Heart left ventricle (tissue), 16 donors: ENCODE data around the gene FA2H. TPM values are rescaled to one million over a fixed set of nuclear protein-coding genes. Genes with fewer than 3 reads are reported as not detected.

ENCODE experiments used
- ATAC-seq, 4 donors: fragments of 200-7000 bp; cut with Tn5 transposase; one replicate each; pipeline ENCODE4 v1.9.1; 2020 to 2022; ENCODE audit warnings: moderate library complexity in 4 of 4, mild to moderate bottlenecking in 3 of 4, moderate number of reproducible peaks in 1 of 4
- DNase-seq, 5 donors: peaks; one replicate each; pipeline ENCODE4 v3.0.0-alpha.2; 2020
- H3K27ac ChIP-seq, 12 donors: fragments of 200-600 bp; sonication (generic) in 4 of 12; one replicate each; pipeline versions ENCODE4 v1.5.0 to v1.8.0; 2016 to 2022; ENCODE audit warnings: mild to moderate bottlenecking in 2 of 12
- H3K27me3 ChIP-seq, 9 donors: fragments of 200-600 bp; sonication (generic) in 2 of 9; one replicate each; pipeline versions ENCODE4 v1.5.1 to v1.8.0; 2016 to 2022; ENCODE audit warnings: mild to moderate bottlenecking in 3 of 9
- H3K36me3 ChIP-seq, 9 donors: fragments of 200-600 bp; sonication (generic) in 2 of 9; one replicate each; pipeline versions ENCODE4 v1.5.0 to v1.8.0; 2018 to 2022; ENCODE audit warnings: mild to moderate bottlenecking in 2 of 9
- H3K4me1 ChIP-seq, 12 donors: fragments of 200-600 bp; sonication (generic) in 4 of 12; one replicate each; pipeline versions ENCODE4 v1.5.0 to v1.8.0; 2016 to 2022; ENCODE audit warnings: mild to moderate bottlenecking in 3 of 12
- H3K4me3 ChIP-seq, 12 donors: fragments of 200-600 bp; sonication (generic) in 4 of 12; one replicate each; pipeline versions ENCODE4 v1.5.0 to v1.8.0; 2017 to 2022; ENCODE audit warnings: mild to moderate bottlenecking in 9 of 12, moderate library complexity in 4 of 12
- H3K9me3 ChIP-seq, 12 donors: fragments of 200-600 bp; sonication (generic) in 4 of 12; one replicate each; pipeline versions ENCODE4 v1.5.0 to v1.8.0; 2016 to 2022; ENCODE audit warnings: mild to moderate bottlenecking in 1 of 12
- POLR2A ChIP-seq, 2 donors: fragments of 450-650 bp; IDR thresholded peaks; one replicate each; pipeline ENCODE4 v1.6.1; 2017; ENCODE audit warnings: antibody characterized with exemption in 2 of 2, mild to moderate bottlenecking in 2 of 2, moderate library complexity in 2 of 2
- WGBS, 4 donors: extraction: QIAGEN DNeasy Blood & Tissue Kit in 2 of 4; methylation state at CpG; one replicate each; pipeline versions ENCODE4 v1.1.5 to v1.1.7; 2013 to 2018; 5-methylcytosine and 5-hydroxymethylcytosine counted together
- intact Hi-C, 10 donors: fragments of 100-400 bp; cut with DNase I; formaldehyde crosslinking; loops; one replicate each; pipeline versions ENCODE4 v1.11.1 to v1.14.2; 2022
- polyA plus RNA-seq, 2 donors: library from polyadenylated mRNA; stranded (reverse); fragments of 200-250 nt; gene quantifications; one replicate each; pipeline ENCODE4 v1.2.3, GENCODE V29; 2013
- total RNA-seq, 9 donors: library from RNA; depleted of rRNA in 2 of 9; stranded (reverse); fragments of >200 nt in 2 of 9; fragmentation: NEBNext Ultra II Directional in 3 of 9; extraction: Animal tissue kit (Norgen Biotek cat#: 25700) in 3 of 9; gene quantifications; one replicate each; pipeline versions ENCODE4 v1.1.0 to v1.2.4, GENCODE V29; 2016 to 2023
- TF ChIP-seq, protein P1 (sequence below), 12 donors: fragments of 200-600 bp; sonication (generic) in 4 of 12; IDR thresholded peaks; one replicate each; pipeline versions ENCODE4 v1.5.0 to v1.8.0; 2018 to 2022; ENCODE audit warnings: antibody characterized with exemption in 12 of 12, mild to moderate bottlenecking in 5 of 12
- donor health status: ischemic (EF 13 %, LVEDD 7.1; RV severe dilation, severe dysfunction).
- donor health status: healthy with polysubstance abuse.
- donor health status: DM: no; HTN: yes; CAD: no.
- donor health status: DM: no; HTN: no; CAD: no.
- donor health status: ischemic (EF 25% LVEDD 6.9; RV normal size, moderate dysfunction).
- donor health status: ischemic (EF 25% LVEDD 5.7; RV mildly dilated, moderate dysfunction).
- donor health status: healthy.
- donor health status: DM: yes; HTN: yes; CAD: no.
- donor health status: ischemic (EF 35%, LVEDD 5.7; RV mildly dilated, moderate dysfunction).
- donor health status: nonischemic (EF 11% LVEDD 7.7; RV severe dilation, severe dysfunction).
- donor health status: DM: yes; HTN: yes; CAD: no.
- donor health status: PGD.
- donor health status: ischemic (EF 29% LVEDD 5.4; RV normal size, mild dysfunction).
- donor health status: nonischemic (EF 23%, LVEDD 6.1; RV moderate dilation, normal function).

The FA2H gene
- total and polyA plus RNA-seq, 11 donors = 0.04 to 1.9 (median 0.39) TPM; not detected in 7

DNA sequence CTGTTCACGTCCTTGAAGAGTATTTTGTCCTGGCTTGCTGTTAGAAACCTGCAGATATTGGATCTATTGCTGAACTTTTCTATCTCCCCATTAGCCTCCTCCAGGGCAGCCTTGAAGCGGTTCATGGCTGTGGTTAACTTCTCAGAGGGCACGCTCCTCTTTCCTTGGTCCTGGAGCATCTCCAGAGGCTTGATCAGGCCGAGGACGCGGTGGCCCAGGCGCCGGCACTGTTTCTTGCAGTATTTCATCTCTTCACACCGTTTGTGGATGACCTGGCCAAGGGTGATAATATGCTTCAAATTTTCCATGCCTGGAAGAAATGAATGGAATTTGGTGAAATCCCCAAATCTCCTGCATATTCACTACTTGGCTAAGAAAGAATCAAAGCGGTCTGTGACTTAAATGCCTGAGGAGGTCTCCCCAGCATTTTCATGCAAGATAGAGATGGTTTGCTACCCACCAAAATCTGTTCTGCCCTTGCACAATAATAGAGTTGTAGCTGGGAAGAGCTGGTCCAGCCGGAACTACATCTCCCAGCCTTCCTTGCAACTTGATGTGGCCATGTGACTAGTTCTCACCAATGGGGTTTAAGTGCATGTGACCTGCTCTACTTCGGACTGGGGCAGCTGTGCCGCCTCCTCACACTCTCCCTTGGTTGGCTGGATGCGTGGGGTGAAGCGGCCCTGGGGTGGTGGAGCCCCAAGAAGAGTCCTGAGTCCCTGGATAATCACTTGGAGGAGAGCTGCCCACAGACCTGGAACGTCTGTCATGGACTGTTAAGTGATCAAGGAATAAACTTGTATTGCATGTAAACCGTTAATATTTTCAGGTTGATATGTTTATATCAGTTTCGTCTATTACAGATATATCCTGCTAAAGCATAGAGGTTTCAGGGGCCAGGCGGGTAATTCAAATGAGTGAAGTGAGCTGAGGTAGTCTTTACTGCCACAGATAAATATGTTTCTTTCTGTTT lies 78.9 kb downstream of the FA2H start:
- intact Hi-C loops = no loop called here

DNA sequence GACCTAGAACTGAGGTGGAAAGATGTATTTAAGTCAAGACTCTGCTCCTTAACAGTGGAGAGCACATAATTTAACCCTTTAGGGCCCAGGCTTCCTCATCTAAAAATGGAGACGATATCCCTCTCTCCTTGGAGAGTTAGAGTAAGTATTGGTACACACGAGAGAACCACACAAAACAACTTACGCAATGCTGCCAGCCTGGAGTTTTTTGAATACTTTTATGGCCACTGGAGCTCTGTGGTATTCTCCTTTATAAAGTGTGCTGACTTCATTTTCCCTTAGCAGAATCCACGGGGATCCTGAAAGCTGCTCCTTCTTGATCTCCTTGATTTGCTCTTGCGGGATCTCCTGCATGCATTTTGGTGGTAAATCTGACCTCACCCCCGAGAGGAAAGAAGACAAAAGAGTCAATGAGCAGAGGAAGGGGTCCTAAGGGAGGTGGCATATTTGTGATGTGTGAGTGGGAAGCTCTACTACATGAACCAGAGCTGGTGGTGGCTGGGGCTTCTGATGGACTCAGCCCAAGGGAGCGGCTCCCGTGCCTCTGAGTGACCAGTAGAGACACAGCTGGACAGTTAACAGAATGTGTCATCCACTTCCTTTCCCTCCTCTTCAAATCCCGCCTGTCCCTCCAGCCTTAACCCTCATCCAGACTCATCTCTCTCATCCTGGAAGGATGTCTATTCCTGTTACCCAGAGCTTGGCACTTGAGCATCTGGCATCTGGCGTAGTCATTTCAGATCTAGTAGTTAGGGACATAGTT lies 83.3 kb downstream of the FA2H start:
- TF ChIP-seq, protein P1, sequence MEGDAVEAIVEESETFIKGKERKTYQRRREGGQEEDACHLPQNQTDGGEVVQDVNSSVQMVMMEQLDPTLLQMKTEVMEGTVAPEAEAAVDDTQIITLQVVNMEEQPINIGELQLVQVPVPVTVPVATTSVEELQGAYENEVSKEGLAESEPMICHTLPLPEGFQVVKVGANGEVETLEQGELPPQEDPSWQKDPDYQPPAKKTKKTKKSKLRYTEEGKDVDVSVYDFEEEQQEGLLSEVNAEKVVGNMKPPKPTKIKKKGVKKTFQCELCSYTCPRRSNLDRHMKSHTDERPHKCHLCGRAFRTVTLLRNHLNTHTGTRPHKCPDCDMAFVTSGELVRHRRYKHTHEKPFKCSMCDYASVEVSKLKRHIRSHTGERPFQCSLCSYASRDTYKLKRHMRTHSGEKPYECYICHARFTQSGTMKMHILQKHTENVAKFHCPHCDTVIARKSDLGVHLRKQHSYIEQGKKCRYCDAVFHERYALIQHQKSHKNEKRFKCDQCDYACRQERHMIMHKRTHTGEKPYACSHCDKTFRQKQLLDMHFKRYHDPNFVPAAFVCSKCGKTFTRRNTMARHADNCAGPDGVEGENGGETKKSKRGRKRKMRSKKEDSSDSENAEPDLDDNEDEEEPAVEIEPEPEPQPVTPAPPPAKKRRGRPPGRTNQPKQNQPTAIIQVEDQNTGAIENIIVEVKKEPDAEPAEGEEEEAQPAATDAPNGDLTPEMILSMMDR (IDR thresholded peaks at IDR 0.05) = no peak
- TF ChIP-seq POLR2A (IDR thresholded peaks at IDR 0.05) = no peak
- Histone ChIP-seq H3K4me3 (no peak overlapping the region), H3K27me3 (no peaks in the 10 kb centered on the region), H3K27ac (no peak overlapping the region), H3K4me1 (peaks cover 0 to 7% (median 0%) of the 10 kb centered on the region in 12 donors), H3K9me3 (no peaks in the 10 kb centered on the region), H3K36me3 (peaks cover 0 to 95% (median 47%) of the 10 kb centered on the region in 9 donors)
- ATAC-seq = no peak
- no peak for DNase-seq
- 78 to 82% (median 80%) methylated on average over 10 of the region's 10 CpGs for WGBS, 4 donors
- intact Hi-C loops = no loop called here

More for the DNA sequence above, 78.9 kb downstream of the FA2H start:
- no peaks in the 10 kb centered on the region for H3K9me3 ChIP-seq
- no peaks in the 10 kb centered on the region for H3K27me3 ChIP-seq
- no peak for TF ChIP-seq POLR2A (IDR thresholded peaks at IDR 0.05)
- TF ChIP-seq, protein P1 (IDR thresholded peaks at IDR 0.05) = no peak
- WGBS, 4 donors = 47 to 56% (median 54%) methylated on average over 19 of the region's 19 CpGs
- peak overlapping the region in 11 of 12 donors; percentile 21 to 60 (median 42) for H3K4me3 ChIP-seq
- H3K4me1 ChIP-seq = peaks cover 0 to 37% (median 4%) of the 10 kb centered on the region in 12 donors
- H3K27ac ChIP-seq = peak overlapping the region in 8 of 12 donors; percentile 2 to 46 (median 23)
- ATAC-seq (peak; percentile 93 to 97 (median 95)), DNase-seq (peak; percentile 78 to 84 (median 83))
- H3K36me3 ChIP-seq = peaks cover 0 to 54% (median 17%) of the 10 kb centered on the region in 9 donors

GRCh38 chr16:74682556-74682955 lies 92.1 kb downstream of the FA2H start:
- TF ChIP-seq, protein P1 (IDR thresholded peaks at IDR 0.05) = no peak
- TF ChIP-seq POLR2A (IDR thresholded peaks at IDR 0.05) = no peak
- ATAC-seq (no peak), DNase-seq (no peak)
- intact Hi-C loops = no loop called here
- WGBS, 4 donors = 76 to 78% (median 77%) methylated on average over 11 of the region's 11 CpGs
- Histone ChIP-seq H3K4me3 (no peak overlapping the region), H3K4me1 (no peaks in the 10 kb centered on the region), H3K36me3 (peaks cover 0 to 98% (median 46%) of the 10 kb centered on the region in 9 donors), H3K9me3 (no peaks in the 10 kb centered on the region), H3K27ac (no peak overlapping the region), H3K27me3 (no peaks in the 10 kb centered on the region)

DNA sequence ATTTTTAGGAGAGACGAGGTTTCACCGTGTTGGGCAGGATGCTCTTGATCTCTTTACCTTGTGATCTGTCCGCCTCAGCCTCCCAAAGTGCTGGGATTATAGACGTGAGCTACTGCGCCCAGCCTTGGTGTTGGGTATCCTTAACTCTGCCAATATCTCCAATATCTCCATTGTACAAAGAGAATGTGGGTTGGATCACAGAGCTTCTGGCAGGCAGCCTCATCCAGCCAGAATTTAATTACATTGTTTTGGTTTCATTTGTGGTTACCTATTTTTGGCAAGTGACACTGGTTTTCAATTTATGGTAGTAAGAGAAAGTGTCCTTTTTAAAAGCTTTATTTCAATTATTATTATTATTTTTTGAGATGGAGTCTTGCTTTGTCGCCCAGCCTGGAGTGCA lies 93.9 kb downstream of the FA2H start:
- no peak overlapping the region for H3K4me3 ChIP-seq
- no peaks in the 10 kb centered on the region for H3K4me1 ChIP-seq
- ATAC-seq = no peak
- H3K36me3 ChIP-seq = peaks cover 0 to 97% (median 37%) of the 10 kb centered on the region in 9 donors
- no peak for TF ChIP-seq POLR2A (IDR thresholded peaks at IDR 0.05)
- TF ChIP-seq, protein P1 (IDR thresholded peaks at IDR 0.05) = no peak
- intact Hi-C loops = no loop called here
- DNase-seq = no peak
- H3K9me3 ChIP-seq = no peaks in the 10 kb centered on the region
- no peaks in the 10 kb centered on the region for H3K27me3 ChIP-seq
- 76 to 97% (median 95%) methylated on average over 6 of the region's 6 CpGs for WGBS, 4 donors
- H3K27ac ChIP-seq = no peak overlapping the region
